HepG2 (cell line): ENCODE results near the gene METTL16. TPM values are rescaled to one million over a fixed set of nuclear protein-coding genes. Genes with fewer than 3 reads are reported as not detected.

Experiments used
- CEBPB ChIP-seq: IDR thresholded peaks from 2 replicates; pipeline ENCODE4 v1.6.1; 2011; ENCODE audit warnings: low read depth, low read length, improper control_type of control experiment, borderline replicate concordance
- CREM ChIP-seq, 2 experiments: sonication (generic) in 1 of 2; formaldehyde crosslinking in 1 of 2; IDR thresholded peaks; 2 replicates each; pipeline versions ENCODE4 v1.4.0 to v1.6.1; 2016 to 2020; ENCODE audit warnings: antibody characterized with exemption in 1 of 2, mild to moderate bottlenecking in 1 of 2, missing genetic modification reagents in 1 of 2
- FOXC1 ChIP-seq: sonication (generic); formaldehyde crosslinking; IDR thresholded peaks from 2 replicates; pipeline ENCODE4 v1.8.0; 2022; ENCODE audit warnings: mild to moderate bottlenecking, missing genetic modification reagents, borderline replicate concordance
- GATA4 ChIP-seq: sonication (generic); IDR thresholded peaks from 2 replicates; pipeline ENCODE4 v1.6.1; 2016; ENCODE audit warnings: antibody characterized with exemption, low read depth, borderline replicate concordance
- HOXD1 ChIP-seq: sonication (generic); formaldehyde crosslinking; IDR thresholded peaks from 2 replicates; pipeline ENCODE4 v1.5.0; 2020; ENCODE audit warnings: missing genetic modification reagents
- IRF2 ChIP-seq: IDR thresholded peaks from 2 replicates; pipeline ENCODE4 v1.6.1; 2018; ENCODE audit warnings: missing genetic modification reagents, missing compliant biosample characterization
- NCOA5 ChIP-seq: sonication (generic); formaldehyde crosslinking; IDR thresholded peaks from 2 replicates; pipeline ENCODE4 v1.4.0; 2020; ENCODE audit warnings: missing genetic modification reagents
- PCBP2 ChIP-seq: fragments of 200-400 bp; formaldehyde crosslinking; optimal IDR thresholded peaks from 2 replicates; pipeline ENCODE3; 2018; ENCODE audit warnings: low read length, low read depth; ENCODE audit not compliant: poor library complexity, severe bottlenecking
- REPIN1 ChIP-seq: sonication (generic); formaldehyde crosslinking; IDR thresholded peaks from 2 replicates; pipeline ENCODE4 v1.8.0; 2022; ENCODE audit warnings: missing genetic modification reagents, low read depth, mild to moderate bottlenecking, borderline replicate concordance
- RFXANK ChIP-seq: IDR thresholded peaks from 2 replicates; pipeline ENCODE4 v1.6.1; 2016
- RNF2 ChIP-seq: fragments of 450-650 bp; conservative IDR thresholded peaks from 2 replicates; pipeline ENCODE4 v1.6.1; 2016; ENCODE audit warnings: low read depth
- SMARCE1 ChIP-seq: fragments of 450-650 bp; IDR thresholded peaks from 2 replicates; pipeline ENCODE4 v1.6.1; 2017; ENCODE audit warnings: borderline replicate concordance
- SP1 ChIP-seq, 2 experiments: fragments of 450-650 bp in 1 of 2; sonication (generic) in 1 of 2; formaldehyde crosslinking in 1 of 2; IDR thresholded peaks; 2 replicates each; pipeline versions ENCODE4 v1.4.0 to v1.6.1; 2016 to 2020; ENCODE audit warnings: missing genetic modification reagents in 1 of 2
- TBP ChIP-seq: sonication (generic); formaldehyde crosslinking; IDR thresholded peaks from 2 replicates; pipeline ENCODE4 v1.5.0; 2020; ENCODE audit warnings: missing genetic modification reagents
- TRIM24 ChIP-seq: sonication (generic); formaldehyde crosslinking; IDR thresholded peaks from 2 replicates; pipeline ENCODE4 v1.8.0; 2022; ENCODE audit warnings: mild to moderate bottlenecking, missing genetic modification reagents
- XRCC5 ChIP-seq: fragments of 200-400 bp; formaldehyde crosslinking; optimal IDR thresholded peaks from 2 replicates; pipeline ENCODE3; 2017; ENCODE audit warnings: mild to moderate bottlenecking, low read length
- ZNF235 ChIP-seq: sonication (generic); formaldehyde crosslinking; IDR thresholded peaks from 2 replicates; pipeline ENCODE4 v1.8.1; 2023; ENCODE audit warnings: mild to moderate bottlenecking, missing genetic modification reagents, borderline replicate concordance
- ZNF264 ChIP-seq: sonication (generic); formaldehyde crosslinking; IDR thresholded peaks from 2 replicates; pipeline ENCODE4 v1.4.0; 2020; ENCODE audit warnings: missing genetic modification reagents
- ZNF292 ChIP-seq: sonication (generic); formaldehyde crosslinking; IDR thresholded peaks from 2 replicates; pipeline ENCODE4 v1.8.1; 2022; ENCODE audit warnings: mild to moderate bottlenecking, low read depth, missing genetic modification reagents, borderline replicate concordance
- polyA plus RNA-seq, 8 experiments: library from polyadenylated mRNA; depleted of rRNA in 3 of 8; stranded (reverse) in 7 of 8; unstranded in 1 of 8; fragments of >200 nt; fragmentation: Illumina TruSeq in 4 of 8; extraction: Trizol in 4 of 8; gene quantifications; 2 replicates each; pipeline versions ENCODE4 v1.2.1 to v1.2.3, GENCODE V29; 2011 to 2016; ENCODE audit warnings: low read depth in 4 of 8, missing spikeins in 1 of 8, mixed read lengths in 1 of 8; ENCODE audit not compliant: insufficient read depth in 1 of 8
- total RNA-seq, 5 experiments: library from RNA; depleted of rRNA; stranded (reverse); fragments of >200 nt; fragmentation: Illumina TruSeq; extraction: Trizol; gene quantifications; 2 replicates each; pipeline ENCODE4 v1.2.3, GENCODE V29; 2016; ENCODE audit warnings: low read depth in 1 of 5
- TF ChIP-seq, protein P1 (sequence below): sonication (generic); formaldehyde crosslinking; IDR thresholded peaks from 2 replicates; pipeline ENCODE4 v1.8.0; 2022; ENCODE audit warnings: missing genetic modification reagents, mild to moderate bottlenecking, moderate library complexity, borderline replicate concordance
- TF ChIP-seq, protein P2 (sequence below): sonication (generic); formaldehyde crosslinking; IDR thresholded peaks from 2 replicates; pipeline ENCODE4 v1.4.0; 2020; ENCODE audit warnings: low read depth, mild to moderate bottlenecking, missing genetic modification reagents
- TF ChIP-seq, protein P3 (sequence below): sonication (generic); formaldehyde crosslinking; IDR thresholded peaks from 2 replicates; pipeline ENCODE4 v1.5.1; 2020; ENCODE audit warnings: missing genetic modification reagents, mild to moderate bottlenecking, borderline replicate concordance
- TF ChIP-seq, protein P4 (sequence below): sonication (generic); formaldehyde crosslinking; IDR thresholded peaks from 2 replicates; pipeline ENCODE4 v1.8.0; 2022; ENCODE audit warnings: mild to moderate bottlenecking, missing genetic modification reagents; ENCODE audit not compliant: insufficient replicate concordance

The METTL16 gene
- total and polyA plus RNA-seq, 2 of the 13 experiments (the other 11 are each of a cell fraction or from before 2014, with no cell fraction given) = 11.6 to 18.5 TPM

DNA sequence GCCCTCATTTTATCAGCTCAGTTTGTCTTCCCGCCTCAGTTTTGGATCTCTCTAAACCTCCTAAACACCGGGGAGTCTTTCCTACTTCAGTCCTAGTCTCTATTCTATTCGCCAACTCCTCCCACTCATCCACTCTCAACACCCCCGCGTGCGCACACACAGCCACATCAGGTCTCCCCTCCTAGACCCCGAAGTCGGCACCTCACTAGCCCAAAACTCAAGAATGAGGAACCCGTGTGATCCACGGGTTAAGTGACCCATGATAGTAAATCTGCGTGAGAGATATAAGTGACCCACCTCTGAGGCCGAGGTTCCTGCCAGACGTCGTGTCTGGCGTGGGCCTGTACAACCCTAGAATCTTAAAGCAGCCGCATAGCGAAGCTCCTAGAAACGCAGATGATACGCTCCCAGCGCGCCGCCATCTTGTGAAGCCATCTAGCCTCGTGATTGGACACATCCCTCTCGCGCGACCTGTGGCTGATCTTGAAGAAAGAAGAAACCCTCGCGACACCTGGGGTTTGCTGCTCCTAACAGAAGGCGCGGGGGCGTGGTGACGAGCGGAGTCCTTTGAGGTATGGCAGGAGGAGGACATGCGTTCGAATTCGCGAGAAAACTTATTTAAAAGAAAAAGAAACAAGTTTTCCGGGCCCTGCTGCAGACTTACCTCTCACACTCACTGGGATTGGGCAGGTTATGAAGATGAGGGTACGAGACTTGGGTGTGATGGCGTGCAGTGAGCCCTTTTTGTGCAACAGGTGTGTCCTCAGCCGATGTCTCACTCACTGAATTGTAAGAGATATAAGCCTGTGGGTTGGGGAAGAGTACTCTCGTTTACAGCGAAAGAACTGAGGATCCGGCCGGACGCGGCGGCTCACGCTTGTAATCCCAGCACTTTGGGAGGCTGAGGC, at the start of gene METTL16 (continued):
- TF ChIP-seq, protein P1, sequence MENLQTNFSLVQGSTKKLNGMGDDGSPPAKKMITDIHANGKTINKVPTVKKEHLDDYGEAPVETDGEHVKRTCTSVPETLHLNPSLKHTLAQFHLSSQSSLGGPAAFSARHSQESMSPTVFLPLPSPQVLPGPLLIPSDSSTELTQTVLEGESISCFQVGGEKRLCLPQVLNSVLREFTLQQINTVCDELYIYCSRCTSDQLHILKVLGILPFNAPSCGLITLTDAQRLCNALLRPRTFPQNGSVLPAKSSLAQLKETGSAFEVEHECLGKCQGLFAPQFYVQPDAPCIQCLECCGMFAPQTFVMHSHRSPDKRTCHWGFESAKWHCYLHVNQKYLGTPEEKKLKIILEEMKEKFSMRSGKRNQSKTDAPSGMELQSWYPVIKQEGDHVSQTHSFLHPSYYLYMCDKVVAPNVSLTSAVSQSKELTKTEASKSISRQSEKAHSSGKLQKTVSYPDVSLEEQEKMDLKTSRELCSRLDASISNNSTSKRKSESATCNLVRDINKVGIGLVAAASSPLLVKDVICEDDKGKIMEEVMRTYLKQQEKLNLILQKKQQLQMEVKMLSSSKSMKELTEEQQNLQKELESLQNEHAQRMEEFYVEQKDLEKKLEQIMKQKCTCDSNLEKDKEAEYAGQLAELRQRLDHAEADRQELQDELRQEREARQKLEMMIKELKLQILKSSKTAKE (CRISPR knock-in tag) = no peak
- TF ChIP-seq, protein P2, sequence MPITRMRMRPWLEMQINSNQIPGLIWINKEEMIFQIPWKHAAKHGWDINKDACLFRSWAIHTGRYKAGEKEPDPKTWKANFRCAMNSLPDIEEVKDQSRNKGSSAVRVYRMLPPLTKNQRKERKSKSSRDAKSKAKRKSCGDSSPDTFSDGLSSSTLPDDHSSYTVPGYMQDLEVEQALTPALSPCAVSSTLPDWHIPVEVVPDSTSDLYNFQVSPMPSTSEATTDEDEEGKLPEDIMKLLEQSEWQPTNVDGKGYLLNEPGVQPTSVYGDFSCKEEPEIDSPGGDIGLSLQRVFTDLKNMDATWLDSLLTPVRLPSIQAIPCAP = no peak
- TF ChIP-seq TRIM24 (CRISPR knock-in tag) (no peak), ZNF235 (CRISPR knock-in tag) (no peak), RNF2 (peak; percentile 74), TBP (CRISPR knock-in tag) (no peak), ZNF292 (CRISPR knock-in tag) (no peak), SMARCE1 (no peak), ZNF264 (CRISPR knock-in tag) (no peak), HOXD1 (CRISPR knock-in tag) (no peak), XRCC5 (no peak), RFXANK (CRISPR knock-in tag) (no peak), FOXC1 (CRISPR knock-in tag) (peak; percentile 64; the same call in 1 of the 2 replicates), GATA4 (no peak), REPIN1 (CRISPR knock-in tag) (peak; percentile 64; the same call in 1 of the 2 replicates), NCOA5 (CRISPR knock-in tag) (no peak), IRF2 (CRISPR knock-in tag) (peak; percentile 43), CREM (IDR thresholded peaks at IDR 0.05) (peak; percentile 52; the same call in 1 of the 2 replicates), CREM (CRISPR knock-in tag; IDR thresholded peaks at IDR 0.05) (no peak), CEBPB (no peak), PCBP2 (no peak), SP1 (IDR thresholded peaks at IDR 0.05) (0 out of 2 replicates have a peak, but pooled peaks have one; percentile 20), SP1 (CRISPR knock-in tag; IDR thresholded peaks at IDR 0.05) (no peak; the same call in 1 of the 2 replicates)
- TF ChIP-seq, protein P3, sequence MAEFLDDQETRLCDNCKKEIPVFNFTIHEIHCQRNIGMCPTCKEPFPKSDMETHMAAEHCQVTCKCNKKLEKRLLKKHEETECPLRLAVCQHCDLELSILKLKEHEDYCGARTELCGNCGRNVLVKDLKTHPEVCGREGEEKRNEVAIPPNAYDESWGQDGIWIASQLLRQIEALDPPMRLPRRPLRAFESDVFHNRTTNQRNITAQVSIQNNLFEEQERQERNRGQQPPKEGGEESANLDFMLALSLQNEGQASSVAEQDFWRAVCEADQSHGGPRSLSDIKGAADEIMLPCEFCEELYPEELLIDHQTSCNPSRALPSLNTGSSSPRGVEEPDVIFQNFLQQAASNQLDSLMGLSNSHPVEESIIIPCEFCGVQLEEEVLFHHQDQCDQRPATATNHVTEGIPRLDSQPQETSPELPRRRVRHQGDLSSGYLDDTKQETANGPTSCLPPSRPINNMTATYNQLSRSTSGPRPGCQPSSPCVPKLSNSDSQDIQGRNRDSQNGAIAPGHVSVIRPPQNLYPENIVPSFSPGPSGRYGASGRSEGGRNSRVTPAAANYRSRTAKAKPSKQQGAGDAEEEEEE = no peak
- TF ChIP-seq, protein P4, sequence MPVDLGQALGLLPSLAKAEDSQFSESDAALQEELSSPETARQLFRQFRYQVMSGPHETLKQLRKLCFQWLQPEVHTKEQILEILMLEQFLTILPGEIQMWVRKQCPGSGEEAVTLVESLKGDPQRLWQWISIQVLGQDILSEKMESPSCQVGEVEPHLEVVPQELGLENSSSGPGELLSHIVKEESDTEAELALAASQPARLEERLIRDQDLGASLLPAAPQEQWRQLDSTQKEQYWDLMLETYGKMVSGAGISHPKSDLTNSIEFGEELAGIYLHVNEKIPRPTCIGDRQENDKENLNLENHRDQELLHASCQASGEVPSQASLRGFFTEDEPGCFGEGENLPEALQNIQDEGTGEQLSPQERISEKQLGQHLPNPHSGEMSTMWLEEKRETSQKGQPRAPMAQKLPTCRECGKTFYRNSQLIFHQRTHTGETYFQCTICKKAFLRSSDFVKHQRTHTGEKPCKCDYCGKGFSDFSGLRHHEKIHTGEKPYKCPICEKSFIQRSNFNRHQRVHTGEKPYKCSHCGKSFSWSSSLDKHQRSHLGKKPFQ (CRISPR knock-in tag) = no peak
